Progenitor cell of endocrine pancreas (in vitro differentiated cells): ENCODE results near the gene HHIP. TPM values are rescaled to one million over a fixed set of nuclear protein-coding genes. Genes with fewer than 3 reads are reported as not detected.

ENCODE experiments used
- DNase-seq: peaks from one replicate; pipeline ENCODE4 v3.0.0; 2021; ENCODE audit warnings: low spot score; ENCODE audit not compliant: unreplicated experiment
- H3K27ac Mint-ChIP-seq: 2 replicates; pipeline ENCODE4 v1.8.0; 2021; ENCODE audit warnings: mild to moderate bottlenecking, moderate library complexity, mixed read lengths
- H3K27me3 Mint-ChIP-seq: 2 replicates; pipeline ENCODE4 v1.8.0; 2021; ENCODE audit warnings: mixed read lengths
- H3K36me3 Mint-ChIP-seq: 2 replicates; pipeline ENCODE4 v1.8.0; 2022; ENCODE audit warnings: mixed read lengths; ENCODE audit not compliant: insufficient read depth
- H3K4me1 Mint-ChIP-seq: 2 replicates; pipeline ENCODE4 v1.8.0; 2021; ENCODE audit warnings: low read depth, mixed read lengths
- H3K4me3 Mint-ChIP-seq: 2 replicates; pipeline ENCODE4 v1.8.0; 2021; ENCODE audit warnings: low read depth, mild to moderate bottlenecking, moderate library complexity, mixed read lengths
- H3K9me3 Mint-ChIP-seq: 2 replicates; pipeline ENCODE4 v1.8.0; 2021; ENCODE audit warnings: low read depth, mixed read lengths
- CTCF ChIP-seq: fragments of 200-600 bp; sonication (generic); IDR thresholded peaks from one replicate; pipeline ENCODE4 v1.5.0; 2021; ENCODE audit warnings: antibody characterized with exemption, mild to moderate bottlenecking; ENCODE audit not compliant: unreplicated experiment
- total RNA-seq: library from RNA; stranded (reverse); gene quantifications from 2 replicates; pipeline ENCODE4 v1.2.1, GENCODE V29; 2021

HHIP gene
- total RNA-seq, 1 donor from 2014 or later, result 0.22 TPM

GRCh38 chr4:144689125-144689524 lies 43.2 kb downstream of the HHIP start:
- H3K27ac Mint-ChIP-seq, result no peak overlapping the region
- H3K27me3 Mint-ChIP-seq, result no peaks in the 10 kb centered on the region
- H3K4me1 Mint-ChIP-seq, result no peaks in the 10 kb centered on the region
- H3K36me3 Mint-ChIP-seq, result no peaks in the 10 kb centered on the region
- H3K4me3 Mint-ChIP-seq, result no peak overlapping the region
- DNase-seq, result no peak
- H3K9me3 Mint-ChIP-seq, result no peaks in the 10 kb centered on the region
- no peak for TF ChIP-seq CTCF

GRCh38 chr4:144695721-144696120 lies 49.8 kb downstream of the HHIP start:
- no peaks in the 10 kb centered on the region for H3K4me1 Mint-ChIP-seq
- H3K9me3 Mint-ChIP-seq, result no peaks in the 10 kb centered on the region
- no peaks in the 10 kb centered on the region for H3K36me3 Mint-ChIP-seq

GRCh38 chr4:144696376-144696775 lies 50.4 kb downstream of the HHIP start:
- Mint-ChIP-seq H3K27me3 (no peaks in the 10 kb centered on the region), H3K4me1 (no peaks in the 10 kb centered on the region), H3K27ac (no peak overlapping the region), H3K36me3 (no peaks in the 10 kb centered on the region), H3K9me3 (no peaks in the 10 kb centered on the region), H3K4me3 (no peak overlapping the region)
- no peak for DNase-seq
- no peak for TF ChIP-seq CTCF

More at GRCh38 chr4:144695721-144696120, 49.8 kb downstream of the HHIP start:
- no peak for TF ChIP-seq CTCF
- Mint-ChIP-seq H3K27ac (no peak overlapping the region), H3K27me3 (no peaks in the 10 kb centered on the region), H3K4me3 (no peak overlapping the region)
- DNase-seq, result no peak

GRCh38 chr4:144699565-144699964 lies 53.6 kb downstream of the HHIP start:
- TF ChIP-seq CTCF, result no peak
- H3K36me3 Mint-ChIP-seq, result no peaks in the 10 kb centered on the region
- H3K27ac Mint-ChIP-seq, result no peak overlapping the region
- no peak for DNase-seq
- no peaks in the 10 kb centered on the region for H3K9me3 Mint-ChIP-seq
- no peaks in the 10 kb centered on the region for H3K4me1 Mint-ChIP-seq
- no peak overlapping the region for H3K4me3 Mint-ChIP-seq
- no peaks in the 10 kb centered on the region for H3K27me3 Mint-ChIP-seq

- DNase-seq, result no peak
- no peak for TF ChIP-seq CTCF
- Mint-ChIP-seq H3K4me1 (no peaks in the 10 kb centered on the region), H3K27me3 (no peaks in the 10 kb centered on the region), H3K36me3 (no peaks in the 10 kb centered on the region), H3K9me3 (no peaks in the 10 kb centered on the region), H3K27ac (no peak overlapping the region), H3K4me3 (no peak overlapping the region)
Observed at GRCh38 chr4:144701683-144702233, 55.8 kb downstream of the HHIP start.
